ENCODE measurements around the gene TRANK1.
"Not testable (repeated sequence)": the region's sequence is repeated elsewhere in the genome, so short reads cannot be mapped to it uniquely, and the experiment has no call there.

The TRANK1 gene

GRCh38 chr3:36944641-36945270, at the start of gene TRANK1:
Gene TRANK1, minus strand, starts transcription at chr3:36945054. Its CDS starts 245 bp downstream, at chr3:36944809.
- peak; percentile 84 to 85 for DNase-seq

- peak; percentile 100 for DNase-seq
These were observed 48.8 kb upstream of the TRANK1 start, which contains the start of gene MLH1 for GRCh38 chr3:36993326-36994283. Gene MLH1, plus strand, starts transcription at chr3:36993518. Its CDS starts 30 bp downstream, at chr3:36993548.

GRCh38 chr3:36992806-36993325, 48.0 kb upstream of the TRANK1 start, which contains the start of gene EPM2AIP1:
Gene EPM2AIP1, minus strand, starts transcription at chr3:36993131. Its CDS starts 54 bp downstream, at chr3:36993077.
- no peak for DNase-seq

- DNase-seq: peak; percentile 17 to 37
These were observed 47.3 kb upstream of the TRANK1 start for GRCh38 chr3:36991923-36992805.

- DNase-seq: peak in 1 of 2 donors; percentile 21
These were observed 46.3 kb upstream of the TRANK1 start for GRCh38 chr3:36991147-36991546.

GRCh38 chr3:36989568-36989967, 44.7 kb upstream of the TRANK1 start:
- no peak for DNase-seq

- DNase-seq: no peak
These were observed 44.2 kb upstream of the TRANK1 start for GRCh38 chr3:36989005-36989404.

GRCh38 chr3:36988356-36988755, 43.5 kb upstream of the TRANK1 start:
- peak in 1 of 2 donors; percentile 49 for DNase-seq

GRCh38 chr3:36981006-36981405, 36.2 kb upstream of the TRANK1 start:
- no peak for DNase-seq

- DNase-seq: no peak
These were observed 28.3 kb upstream of the TRANK1 start for GRCh38 chr3:36973139-36973538.

- DNase-seq: no peak
These were observed 27.3 kb upstream of the TRANK1 start for GRCh38 chr3:36972163-36972562.

GRCh38 chr3:36969540-36970432, 24.9 kb upstream of the TRANK1 start:
- DNase-seq: peak; percentile 63 to 79

- no peak for DNase-seq
These were observed 24.2 kb upstream of the TRANK1 start for GRCh38 chr3:36969085-36969484.

GRCh38 chr3:36965440-36965839, 20.6 kb upstream of the TRANK1 start:
- no peak for DNase-seq

GRCh38 chr3:36964817-36965216, 20.0 kb upstream of the TRANK1 start:
- no peak for DNase-seq

GRCh38 chr3:36964331-36964730, 19.5 kb upstream of the TRANK1 start:
- no peak for DNase-seq

- not testable (repeated sequence) for DNase-seq
These were observed 18.2 kb upstream of the TRANK1 start for GRCh38 chr3:36963008-36963407.

GRCh38 chr3:36960502-36960901, 15.6 kb upstream of the TRANK1 start:
- no peak for DNase-seq

- DNase-seq: no peak
These were observed 15.0 kb upstream of the TRANK1 start for GRCh38 chr3:36959821-36960220.

- peak in 1 of 2 donors; percentile 18 for DNase-seq
These were observed 13.2 kb upstream of the TRANK1 start for GRCh38 chr3:36957862-36958686.
